CD14-positive monocyte (primary cell): ENCODE measurements around the gene SCPEP1. TPM values are rescaled to one million over a fixed set of nuclear protein-coding genes. Genes with fewer than 3 reads are reported as not detected.

Experiments
- DNase-seq, 3 donors: peaks; one replicate each; pipeline ENCODE4 v3.0.0-alpha.2; 2011 to 2022
- H2AFZ ChIP-seq: 2 replicates; pipeline ENCODE4 v1.6.0; 2012; ENCODE audit warnings: mild to moderate bottlenecking, low read depth, low read length, inconsistent platforms; ENCODE audit not compliant: insufficient read depth, poor library complexity, severe bottlenecking
- H3K27ac ChIP-seq, 2 donors: 1 replicate in 1 of 2; 2 replicates in 1 of 2; pipeline ENCODE4 v1.5.1; 2012 to 2013; ENCODE audit warnings: low read length in 2 of 2, control low read depth in 1 of 2, inconsistent platforms in 1 of 2, low read depth in 1 of 2, mild to moderate bottlenecking in 1 of 2
- H3K27me3 ChIP-seq, 2 donors: one replicate each; pipeline versions ENCODE4 v1.6.0 to v1.6.1; 2011 to 2013; ENCODE audit warnings: low read length in 2 of 2; ENCODE audit not compliant: control insufficient read depth in 2 of 2, insufficient read depth in 2 of 2
- H3K36me3 ChIP-seq, 2 donors: replicated peaks in 1 of 2; 1 replicate in 1 of 2; 2 replicates in 1 of 2; pipeline versions ENCODE4 v1.5.1 to v1.6.1; 2012 to 2013; ENCODE audit warnings: low read length in 2 of 2, control low read depth in 1 of 2, inconsistent platforms in 1 of 2, mild to moderate bottlenecking in 1 of 2; ENCODE audit not compliant: insufficient read depth in 2 of 2, control insufficient read depth in 1 of 2
- H3K4me1 ChIP-seq, 2 donors: 1 replicate in 1 of 2; 2 replicates in 1 of 2; pipeline versions ENCODE4 v1.5.1 to v1.6.1; 2012 to 2013; ENCODE audit warnings: low read length in 2 of 2, control low read depth in 1 of 2, inconsistent platforms in 1 of 2, mild to moderate bottlenecking in 1 of 2, moderate library complexity in 1 of 2; ENCODE audit not compliant: insufficient read depth in 2 of 2, control insufficient read depth in 1 of 2
- H3K4me2 ChIP-seq: replicated peaks from 2 replicates; pipeline ENCODE3; 2012; ENCODE audit warnings: low read length, moderate library complexity, mild to moderate bottlenecking; ENCODE audit not compliant: poor library complexity, severe bottlenecking; ENCODE audit errors: extremely low read depth
- H3K4me3 ChIP-seq, 3 experiments: fragments of 200-600 bp in 1 of 3; sonication (generic) in 1 of 3; replicated peaks in 1 of 3; 1 replicate in 2 of 3; 2 replicates in 1 of 3; pipeline ENCODE4 v1.5.1; 2011 to 2013; ENCODE audit warnings: low read length in 3 of 3, mild to moderate bottlenecking in 3 of 3, control low read depth in 2 of 3, low read depth in 2 of 3, inconsistent platforms in 1 of 3, moderate library complexity in 1 of 3
- H3K79me2 ChIP-seq: 2 replicates; pipeline ENCODE4 v1.6.0; 2012; ENCODE audit warnings: mild to moderate bottlenecking, control low read depth, inconsistent platforms, low read length, moderate library complexity; ENCODE audit not compliant: insufficient read depth
- H3K9ac ChIP-seq: 2 replicates; pipeline ENCODE4 v1.6.0; 2017; ENCODE audit warnings: low read length, mild to moderate bottlenecking; ENCODE audit not compliant: insufficient read depth, poor library complexity, severe bottlenecking
- H3K9me3 ChIP-seq, 2 donors: replicated peaks in 1 of 2; 1 replicate in 1 of 2; 2 replicates in 1 of 2; pipeline versions ENCODE4 v1.5.1 to v1.6.1; 2012 to 2013; ENCODE audit warnings: low read length in 2 of 2, control low read depth in 1 of 2; ENCODE audit not compliant: control insufficient read depth in 1 of 2, insufficient read depth in 1 of 2
- H4K20me1 ChIP-seq: 2 replicates; pipeline ENCODE4 v1.6.0; 2012; ENCODE audit warnings: mild to moderate bottlenecking, low read length, control low read depth, moderate library complexity; ENCODE audit not compliant: insufficient read depth
- H3K27ac Mint-ChIP-seq, 7 donors: one replicate each; pipeline ENCODE4 v1.8.0; 2020; ENCODE audit warnings: mild to moderate bottlenecking in 7 of 7, mixed read lengths in 7 of 7, moderate library complexity in 6 of 7, inconsistent platforms in 2 of 7
- H3K27me3 Mint-ChIP-seq, 3 donors: one replicate each; pipeline ENCODE4 v1.8.0; 2021 to 2022; ENCODE audit warnings: low read depth in 3 of 3, mild to moderate bottlenecking in 3 of 3, mixed read lengths in 3 of 3, moderate library complexity in 3 of 3, inconsistent platforms in 1 of 3
- H3K36me3 Mint-ChIP-seq, 2 donors: one replicate each; pipeline ENCODE4 v1.8.0; 2020; ENCODE audit warnings: mixed read lengths in 2 of 2, inconsistent platforms in 1 of 2, mild to moderate bottlenecking in 1 of 2
- H3K4me1 Mint-ChIP-seq: one replicate; pipeline ENCODE4 v1.8.0; 2020; ENCODE audit warnings: mild to moderate bottlenecking, mixed read lengths
- H3K4me3 Mint-ChIP-seq, 2 donors: one replicate each; pipeline ENCODE4 v1.8.0; 2020; ENCODE audit warnings: mild to moderate bottlenecking in 2 of 2, mixed read lengths in 2 of 2, moderate library complexity in 1 of 2
- H3K9me3 Mint-ChIP-seq, 7 donors: one replicate each; pipeline ENCODE4 v1.8.0; 2020 to 2022; ENCODE audit warnings: mixed read lengths in 7 of 7, mild to moderate bottlenecking in 6 of 7, moderate library complexity in 6 of 7, inconsistent platforms in 2 of 7
- WGBS: methylation state at CpG from one replicate; pipeline ENCODE4 v1.1.5; 2013; ENCODE audit warnings: missing lambda C conversion rate; ENCODE audit not compliant: insufficient coverage; 5-methylcytosine and 5-hydroxymethylcytosine counted together
- intact Hi-C, 2 donors: fragments of 100-400 bp; cut with micrococcal nuclease; formaldehyde crosslinking; loops; one replicate each; pipeline versions ENCODE4 v1.15.0 to v1.15.1; 2023
- polyA plus RNA-seq, 3 donors: library from polyadenylated mRNA; depleted of rRNA in 1 of 3; unstranded in 2 of 3; stranded (reverse) in 1 of 3; fragments of 300-500 nt in 2 of 3; fragments of >200 nt in 1 of 3; fragmentation: Illumina TruSeq in 2 of 3; gene quantifications; 1 replicate in 2 of 3; 2 replicates in 1 of 3; pipeline ENCODE4 v1.2.3, GENCODE V29; 2012 to 2021
- TF ChIP-seq, protein P1 (sequence below): fragments of 200-600 bp; IDR thresholded peaks from one replicate; pipeline ENCODE4 v1.8.0; 2022; ENCODE audit warnings: antibody characterized with exemption, mild to moderate bottlenecking

Gene SCPEP1
- polyA plus RNA-seq, 3 donors, result 373 to 451 (median 426) TPM

DNA sequence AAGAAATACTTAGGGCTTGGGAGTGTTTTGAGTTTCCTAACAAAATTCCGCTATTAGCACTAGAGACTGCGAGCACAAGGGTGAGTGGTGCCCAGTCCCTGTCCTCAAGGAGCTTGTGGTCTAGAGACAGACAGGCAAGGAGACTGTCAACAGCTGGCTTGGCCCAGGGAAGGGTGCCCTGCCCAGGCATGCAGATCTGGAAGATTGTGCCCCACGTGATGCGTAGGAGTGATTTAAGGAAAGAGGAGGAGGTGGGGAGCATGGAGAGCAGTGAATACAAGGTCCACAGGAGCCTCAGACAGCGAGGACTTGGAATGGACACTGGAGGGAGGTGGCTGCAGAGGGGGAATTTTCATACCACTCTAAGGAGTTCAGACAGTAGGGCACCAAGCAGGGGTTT, 25.0 kb downstream of the SCPEP1 start:
- H3K4me3 ChIP-seq, result no peak overlapping the region
- Mint-ChIP-seq H3K27me3 (peaks cover 0 to 1% (median 0%) of the 10 kb centered on the region in 3 donors), H3K36me3 (peaks cover 81 to 91% of the 10 kb centered on the region in 2 donors), H3K27ac (no peak overlapping the region), H3K4me1 (peaks cover 30% of the 10 kb centered on the region), H3K4me3 (no peak overlapping the region), H3K9me3 (no peaks in the 10 kb centered on the region)
- intact Hi-C loops, result loop anchor here in 1 of 2 donors (10.0 kb wide), 1 partner anchor 82 kb away; the partner anchor contains the start of gene AKAP1
- no peak overlapping the region for H3K4me2 ChIP-seq
- H3K27me3 ChIP-seq, result no peaks in the 10 kb centered on the region
- H3K36me3 ChIP-seq, result peaks cover 84 to 93% of the 10 kb centered on the region in 2 donors
- TF ChIP-seq, protein P1, sequence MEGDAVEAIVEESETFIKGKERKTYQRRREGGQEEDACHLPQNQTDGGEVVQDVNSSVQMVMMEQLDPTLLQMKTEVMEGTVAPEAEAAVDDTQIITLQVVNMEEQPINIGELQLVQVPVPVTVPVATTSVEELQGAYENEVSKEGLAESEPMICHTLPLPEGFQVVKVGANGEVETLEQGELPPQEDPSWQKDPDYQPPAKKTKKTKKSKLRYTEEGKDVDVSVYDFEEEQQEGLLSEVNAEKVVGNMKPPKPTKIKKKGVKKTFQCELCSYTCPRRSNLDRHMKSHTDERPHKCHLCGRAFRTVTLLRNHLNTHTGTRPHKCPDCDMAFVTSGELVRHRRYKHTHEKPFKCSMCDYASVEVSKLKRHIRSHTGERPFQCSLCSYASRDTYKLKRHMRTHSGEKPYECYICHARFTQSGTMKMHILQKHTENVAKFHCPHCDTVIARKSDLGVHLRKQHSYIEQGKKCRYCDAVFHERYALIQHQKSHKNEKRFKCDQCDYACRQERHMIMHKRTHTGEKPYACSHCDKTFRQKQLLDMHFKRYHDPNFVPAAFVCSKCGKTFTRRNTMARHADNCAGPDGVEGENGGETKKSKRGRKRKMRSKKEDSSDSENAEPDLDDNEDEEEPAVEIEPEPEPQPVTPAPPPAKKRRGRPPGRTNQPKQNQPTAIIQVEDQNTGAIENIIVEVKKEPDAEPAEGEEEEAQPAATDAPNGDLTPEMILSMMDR, result no peak
- WGBS, result 100% methylated on average over 4 of the region's 5 CpGs
- no peaks in the 10 kb centered on the region for H3K9me3 ChIP-seq
- H3K27ac ChIP-seq, result no peak overlapping the region
- peaks cover 49% of the 10 kb centered on the region for H4K20me1 ChIP-seq
- peaks cover 21 to 24% of the 10 kb centered on the region in 2 donors for H3K4me1 ChIP-seq
- H2AFZ ChIP-seq, result no peak overlapping the region
- H3K9ac ChIP-seq, result no peak overlapping the region
- no peak for DNase-seq
- H3K79me2 ChIP-seq, result no peaks in the 10 kb centered on the region

DNA sequence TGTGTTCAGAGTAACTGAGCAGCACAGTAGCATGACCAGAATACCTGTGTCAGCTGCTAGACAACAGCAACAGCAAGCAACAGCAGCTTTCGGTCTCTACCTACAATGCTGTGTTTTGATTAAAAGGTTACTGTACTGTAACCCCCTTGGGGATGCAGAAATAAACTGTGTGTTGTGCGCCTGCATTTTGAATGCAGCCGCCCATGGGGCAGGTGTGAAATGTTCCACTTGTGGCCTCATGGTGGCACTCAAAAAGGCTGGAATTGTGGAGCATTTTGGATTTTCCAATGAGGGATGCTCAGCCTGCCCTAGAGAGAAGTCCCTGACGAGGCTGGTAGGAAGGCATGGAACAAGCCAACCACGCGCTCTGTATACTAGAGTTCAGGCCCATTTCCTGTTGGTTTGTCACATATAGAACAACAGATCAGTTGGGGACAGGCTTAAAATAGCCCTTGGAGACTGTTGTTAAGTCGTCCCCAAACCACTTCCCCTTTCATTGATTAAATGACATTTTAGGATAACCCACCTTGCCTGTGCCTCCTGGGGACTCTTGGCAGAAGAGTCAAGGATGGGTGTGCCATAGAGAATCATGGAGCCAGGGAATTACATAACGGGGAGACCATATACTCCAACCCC, 27.1 kb downstream of the SCPEP1 start:
- Histone ChIP-seq H4K20me1 (peaks cover 43% of the 10 kb centered on the region), H3K9me3 (no peaks in the 10 kb centered on the region), H2AFZ (no peak overlapping the region), H3K27me3 (no peaks in the 10 kb centered on the region), H3K4me1 (peaks cover 24 to 30% of the 10 kb centered on the region in 2 donors), H3K27ac (peak overlapping the region in 1 of 2 donors; percentile 36), H3K9ac (no peak overlapping the region), H3K79me2 (no peaks in the 10 kb centered on the region), H3K4me2 (no peak overlapping the region), H3K4me3 (no peak overlapping the region), H3K36me3 (peaks cover 69 to 74% of the 10 kb centered on the region in 2 donors)
- peaks cover 34% of the 10 kb centered on the region for H3K4me1 Mint-ChIP-seq
- intact Hi-C loops, result loop anchor here in 1 of 2 donors (10.0 kb wide), 1 partner anchor 80 kb away; the partner anchor contains the start of gene AKAP1
- WGBS, result 67% methylated on average over 3 of the region's 8 CpGs
- peak; percentile 6 to 21 (median 19) for DNase-seq
- H3K27me3 Mint-ChIP-seq, result peaks cover 0 to 1% (median 0%) of the 10 kb centered on the region in 3 donors
- H3K4me3 Mint-ChIP-seq, result no peak overlapping the region
- TF ChIP-seq, protein P1, result no peak
- H3K36me3 Mint-ChIP-seq, result peaks cover 68 to 74% of the 10 kb centered on the region in 2 donors
- H3K9me3 Mint-ChIP-seq, result no peaks in the 10 kb centered on the region
- H3K27ac Mint-ChIP-seq, result peak overlapping the region in 6 of 7 donors; percentile 1 to 76 (median 30)
